ENCODE data around the gene NPFFR1. TPM values are rescaled to one million over a fixed set of nuclear protein-coding genes. Genes with fewer than 3 reads are reported as not detected.
A peak's percentile ranks its signal among the peaks of the same experiment; 100 is the strongest.
"Not testable (repeated sequence)": the region's sequence is repeated elsewhere in the genome, so short reads cannot be mapped to it uniquely, and the experiment has no call there.

NPFFR1 gene
- total RNA-seq, 1 experiment from 2014 or later: 0.05 TPM

DNA sequence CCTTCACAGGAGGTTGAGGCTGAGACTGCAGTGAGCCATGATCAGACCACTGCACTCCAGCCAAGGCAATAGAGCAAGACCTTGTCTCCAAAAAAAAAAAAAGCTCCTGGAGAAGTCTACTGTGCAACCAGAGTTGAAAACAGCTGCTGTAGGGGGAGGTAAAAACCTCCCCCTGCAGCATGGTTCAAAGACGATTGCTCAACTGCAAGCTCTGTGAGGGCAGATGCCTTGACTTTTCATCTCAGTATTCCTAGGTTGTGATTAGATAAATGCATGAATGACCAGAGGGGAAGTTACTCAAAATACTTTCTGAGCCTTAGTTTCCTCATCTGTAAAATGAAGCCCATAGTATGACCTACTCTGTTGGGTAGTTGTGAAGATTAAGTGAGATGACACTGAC is 25.6 kb downstream of the NPFFR1 start:
- in situ Hi-C loops (cut with HindIII; ENCODE audit: low pct_unique_long_range_greater_than_20kb, low sequenced_read_pairs): no loop called here
- BruUV-seq (replicated peaks): no TSS peak
- Histone ChIP-seq H3K36me3 (ENCODE audit: control insufficient read depth, insufficient read depth, low read length) (no peaks in the 10 kb centered on the region), H3K27ac (ENCODE audit: low read length) (0 out of 2 replicates have a peak overlapping the region, but pooled peaks have one; percentile 5), H3K4me1 (ENCODE audit: control insufficient read depth, insufficient read depth, low read length) (peaks cover 38% of the 10 kb centered on the region), H3K27me3 (ENCODE audit: control insufficient read depth, insufficient read depth, low read length) (no peaks in the 10 kb centered on the region), H3K4me3 (ENCODE audit: low read depth in 2 of 2, low read length in 2 of 2) (no peak overlapping the region), H3K9me3 (ENCODE audit: control insufficient read depth, insufficient read depth, low read depth, low read length) (no peaks in the 10 kb centered on the region)
- TF ChIP-seq, protein P1, sequence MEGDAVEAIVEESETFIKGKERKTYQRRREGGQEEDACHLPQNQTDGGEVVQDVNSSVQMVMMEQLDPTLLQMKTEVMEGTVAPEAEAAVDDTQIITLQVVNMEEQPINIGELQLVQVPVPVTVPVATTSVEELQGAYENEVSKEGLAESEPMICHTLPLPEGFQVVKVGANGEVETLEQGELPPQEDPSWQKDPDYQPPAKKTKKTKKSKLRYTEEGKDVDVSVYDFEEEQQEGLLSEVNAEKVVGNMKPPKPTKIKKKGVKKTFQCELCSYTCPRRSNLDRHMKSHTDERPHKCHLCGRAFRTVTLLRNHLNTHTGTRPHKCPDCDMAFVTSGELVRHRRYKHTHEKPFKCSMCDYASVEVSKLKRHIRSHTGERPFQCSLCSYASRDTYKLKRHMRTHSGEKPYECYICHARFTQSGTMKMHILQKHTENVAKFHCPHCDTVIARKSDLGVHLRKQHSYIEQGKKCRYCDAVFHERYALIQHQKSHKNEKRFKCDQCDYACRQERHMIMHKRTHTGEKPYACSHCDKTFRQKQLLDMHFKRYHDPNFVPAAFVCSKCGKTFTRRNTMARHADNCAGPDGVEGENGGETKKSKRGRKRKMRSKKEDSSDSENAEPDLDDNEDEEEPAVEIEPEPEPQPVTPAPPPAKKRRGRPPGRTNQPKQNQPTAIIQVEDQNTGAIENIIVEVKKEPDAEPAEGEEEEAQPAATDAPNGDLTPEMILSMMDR (IDR thresholded peaks at IDR 0.05): no peak
- TF ChIP-seq, protein P2, sequence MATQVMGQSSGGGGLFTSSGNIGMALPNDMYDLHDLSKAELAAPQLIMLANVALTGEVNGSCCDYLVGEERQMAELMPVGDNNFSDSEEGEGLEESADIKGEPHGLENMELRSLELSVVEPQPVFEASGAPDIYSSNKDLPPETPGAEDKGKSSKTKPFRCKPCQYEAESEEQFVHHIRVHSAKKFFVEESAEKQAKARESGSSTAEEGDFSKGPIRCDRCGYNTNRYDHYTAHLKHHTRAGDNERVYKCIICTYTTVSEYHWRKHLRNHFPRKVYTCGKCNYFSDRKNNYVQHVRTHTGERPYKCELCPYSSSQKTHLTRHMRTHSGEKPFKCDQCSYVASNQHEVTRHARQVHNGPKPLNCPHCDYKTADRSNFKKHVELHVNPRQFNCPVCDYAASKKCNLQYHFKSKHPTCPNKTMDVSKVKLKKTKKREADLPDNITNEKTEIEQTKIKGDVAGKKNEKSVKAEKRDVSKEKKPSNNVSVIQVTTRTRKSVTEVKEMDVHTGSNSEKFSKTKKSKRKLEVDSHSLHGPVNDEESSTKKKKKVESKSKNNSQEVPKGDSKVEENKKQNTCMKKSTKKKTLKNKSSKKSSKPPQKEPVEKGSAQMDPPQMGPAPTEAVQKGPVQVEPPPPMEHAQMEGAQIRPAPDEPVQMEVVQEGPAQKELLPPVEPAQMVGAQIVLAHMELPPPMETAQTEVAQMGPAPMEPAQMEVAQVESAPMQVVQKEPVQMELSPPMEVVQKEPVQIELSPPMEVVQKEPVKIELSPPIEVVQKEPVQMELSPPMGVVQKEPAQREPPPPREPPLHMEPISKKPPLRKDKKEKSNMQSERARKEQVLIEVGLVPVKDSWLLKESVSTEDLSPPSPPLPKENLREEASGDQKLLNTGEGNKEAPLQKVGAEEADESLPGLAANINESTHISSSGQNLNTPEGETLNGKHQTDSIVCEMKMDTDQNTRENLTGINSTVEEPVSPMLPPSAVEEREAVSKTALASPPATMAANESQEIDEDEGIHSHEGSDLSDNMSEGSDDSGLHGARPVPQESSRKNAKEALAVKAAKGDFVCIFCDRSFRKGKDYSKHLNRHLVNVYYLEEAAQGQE (IDR thresholded peaks at IDR 0.05; ENCODE audit: insufficient read depth in 1 of 2, low read depth in 2 of 2, low read length in 1 of 2): no peak
- TF ChIP-seq TCF7L2 (IDR thresholded peaks at IDR 0.05; ENCODE audit: low read depth, low read length) (no peak), POLR2AphosphoS5 (IDR thresholded peaks at IDR 0.05; ENCODE audit: low read depth, low read length) (no peak)
- intact Hi-C loops (cut with micrococcal nuclease; ENCODE audit: unreplicated experiment): no loop called here
- ChIA-PET CTCF (interaction anchor here (0.7 kb wide), 1 partner anchor 44 kb away, joined by 3 read pairs; no protein-coding TSS in a partner anchor), POLR2A (no interaction called here)
- ATAC-seq (no peak; the same call in 1 of the 2 replicates), DNase-seq (ENCODE audit: low read depth, low spot score) (no peak)

DNA sequence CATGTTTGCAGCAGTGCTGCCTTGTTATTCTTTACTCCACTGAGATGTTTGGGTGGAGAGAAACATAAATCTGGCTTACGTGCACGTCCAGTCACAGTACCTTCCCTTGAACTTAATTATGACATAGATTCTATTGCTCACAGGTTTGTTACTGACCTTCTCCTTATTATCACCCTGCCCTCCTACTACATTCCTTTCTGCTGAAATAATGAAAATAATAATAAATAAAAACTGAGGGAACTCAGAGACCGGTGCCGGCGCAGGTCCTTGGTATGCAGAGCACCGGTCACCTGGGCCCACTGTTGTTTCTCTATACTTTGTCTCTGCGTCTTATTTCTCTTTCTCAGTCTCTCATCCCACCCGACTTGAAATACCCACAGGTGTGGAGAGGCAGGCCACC is 26.0 kb downstream of the NPFFR1 start:
- ATAC-seq; BruUV-seq (replicated peaks); POLR2A ChIA-PET: not testable (repeated sequence)

DNA sequence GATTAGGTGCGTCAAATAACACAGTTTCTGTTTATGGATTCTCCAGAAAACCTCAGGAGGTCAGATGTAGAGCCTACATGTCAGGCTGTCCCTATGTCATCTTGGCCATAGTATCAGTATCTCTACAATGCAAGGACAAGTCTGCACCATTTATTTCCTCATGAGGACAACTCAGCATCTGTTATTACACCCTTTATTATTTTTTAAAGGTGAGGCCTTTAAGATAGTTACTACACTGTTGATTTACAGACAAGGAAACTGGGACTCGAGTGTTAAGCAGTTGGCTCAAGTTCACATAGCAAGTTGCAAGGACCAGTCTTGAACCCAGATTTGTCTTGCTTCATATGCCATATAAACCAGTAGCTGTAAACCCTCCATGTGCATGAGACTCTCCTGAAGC is 27.3 kb downstream of the NPFFR1 start:
- Histone ChIP-seq H3K27ac (ENCODE audit: low read length) (peak overlapping the region; percentile 44), H3K9me3 (ENCODE audit: control insufficient read depth, insufficient read depth, low read depth, low read length) (no peaks in the 10 kb centered on the region), H3K36me3 (ENCODE audit: control insufficient read depth, insufficient read depth, low read length) (no peaks in the 10 kb centered on the region), H3K4me3 (ENCODE audit: low read depth in 2 of 2, low read length in 2 of 2) (no peak overlapping the region), H3K4me1 (ENCODE audit: control insufficient read depth, insufficient read depth, low read length) (peaks cover 40% of the 10 kb centered on the region), H3K27me3 (ENCODE audit: control insufficient read depth, insufficient read depth, low read length) (no peaks in the 10 kb centered on the region)
- BruUV-seq (replicated peaks): no TSS peak
- ATAC-seq: no peak
- TF ChIP-seq SIN3A (IDR thresholded peaks at IDR 0.05; ENCODE audit: borderline replicate concordance, insufficient read depth, low read depth, low read length) (no peak), POLR2AphosphoS5 (IDR thresholded peaks at IDR 0.05; ENCODE audit: low read depth, low read length) (no peak), TCF7L2 (IDR thresholded peaks at IDR 0.05; ENCODE audit: low read depth, low read length) (no peak)
- TF ChIP-seq, protein P1 (IDR thresholded peaks at IDR 0.05): no peak
- TF ChIP-seq, protein P2 (IDR thresholded peaks at IDR 0.05; ENCODE audit: insufficient read depth in 1 of 2, low read depth in 2 of 2, low read length in 1 of 2): no peak
- intact Hi-C loops (cut with micrococcal nuclease; ENCODE audit: unreplicated experiment) (no loop called here), in situ Hi-C loops (cut with HindIII; ENCODE audit: low pct_unique_long_range_greater_than_20kb, low sequenced_read_pairs) (no loop called here)
- no peak for DNase-seq (ENCODE audit: low read depth, low spot score)
- ChIA-PET CTCF (interaction anchor here (1.2 kb wide), 1 partner anchor 9 kb away, joined by 3 read pairs; no protein-coding TSS in a partner anchor), POLR2A (no interaction called here)

More for the DNA sequence above, 26.0 kb downstream of the NPFFR1 start:
- H3K27me3 ChIP-seq (ENCODE audit: control insufficient read depth, insufficient read depth, low read length); in situ Hi-C loops (cut with HindIII; ENCODE audit: low pct_unique_long_range_greater_than_20kb, low sequenced_read_pairs); intact Hi-C loops (cut with micrococcal nuclease; ENCODE audit: unreplicated experiment); CTCF ChIA-PET; H3K4me3 ChIP-seq (ENCODE audit: low read depth in 2 of 2, low read length in 2 of 2); H3K27ac ChIP-seq (ENCODE audit: low read length); H3K36me3 ChIP-seq (ENCODE audit: control insufficient read depth, insufficient read depth, low read length); H3K9me3 ChIP-seq (ENCODE audit: control insufficient read depth, insufficient read depth, low read depth, low read length); DNase-seq (ENCODE audit: low read depth, low spot score): not testable (repeated sequence)
- peaks cover 40% of the 10 kb centered on the region for H3K4me1 ChIP-seq (ENCODE audit: control insufficient read depth, insufficient read depth, low read length)

Data from Panc1 (cell line).